ENCODE measurements around the gene LAMA2. TPM values are rescaled to one million over a fixed set of nuclear protein-coding genes. Genes with fewer than 3 reads are reported as not detected.

Gene LAMA2
- total and polyA plus RNA-seq, 8 donors = 3.4 to 110 (median 31.6) TPM

DNA sequence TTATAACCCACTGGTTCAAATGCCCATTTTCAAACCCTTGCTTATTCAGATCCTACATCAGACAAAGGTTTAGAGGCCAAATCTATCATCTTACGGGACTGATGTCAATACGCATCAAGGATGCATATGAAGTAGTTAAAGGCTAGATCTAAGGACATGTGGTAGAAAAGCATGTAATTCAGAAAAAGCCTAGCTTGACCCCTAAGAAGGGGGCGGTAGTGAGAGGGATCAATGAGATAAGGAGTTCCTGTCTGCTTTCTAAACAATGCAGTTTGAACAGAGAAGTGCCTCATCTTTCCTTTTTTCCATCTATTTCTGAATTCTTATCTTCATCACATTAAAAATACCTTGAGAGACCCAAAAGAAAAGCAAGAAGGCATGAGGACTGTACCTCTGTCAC, 589.3 kb downstream of the LAMA2 start:
- TF ChIP-seq POLR2A (IDR thresholded peaks at IDR 0.05) (no peak), POLR2AphosphoS5 (IDR thresholded peaks at IDR 0.05) (no peak), EP300 (IDR thresholded peaks at IDR 0.05) (no peak)
- TF ChIP-seq, protein P1, sequence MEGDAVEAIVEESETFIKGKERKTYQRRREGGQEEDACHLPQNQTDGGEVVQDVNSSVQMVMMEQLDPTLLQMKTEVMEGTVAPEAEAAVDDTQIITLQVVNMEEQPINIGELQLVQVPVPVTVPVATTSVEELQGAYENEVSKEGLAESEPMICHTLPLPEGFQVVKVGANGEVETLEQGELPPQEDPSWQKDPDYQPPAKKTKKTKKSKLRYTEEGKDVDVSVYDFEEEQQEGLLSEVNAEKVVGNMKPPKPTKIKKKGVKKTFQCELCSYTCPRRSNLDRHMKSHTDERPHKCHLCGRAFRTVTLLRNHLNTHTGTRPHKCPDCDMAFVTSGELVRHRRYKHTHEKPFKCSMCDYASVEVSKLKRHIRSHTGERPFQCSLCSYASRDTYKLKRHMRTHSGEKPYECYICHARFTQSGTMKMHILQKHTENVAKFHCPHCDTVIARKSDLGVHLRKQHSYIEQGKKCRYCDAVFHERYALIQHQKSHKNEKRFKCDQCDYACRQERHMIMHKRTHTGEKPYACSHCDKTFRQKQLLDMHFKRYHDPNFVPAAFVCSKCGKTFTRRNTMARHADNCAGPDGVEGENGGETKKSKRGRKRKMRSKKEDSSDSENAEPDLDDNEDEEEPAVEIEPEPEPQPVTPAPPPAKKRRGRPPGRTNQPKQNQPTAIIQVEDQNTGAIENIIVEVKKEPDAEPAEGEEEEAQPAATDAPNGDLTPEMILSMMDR (IDR thresholded peaks at IDR 0.05) = no peak
- WGBS, 5 donors = 81 to 90% (median 85%) methylated on average over 3 of the region's 3 CpGs
- DNase-seq = no peak
- Histone ChIP-seq H3K9me3 (no peaks in the 10 kb centered on the region), H3K27me3 (no peaks in the 10 kb centered on the region), H3K4me1 (peaks cover 0 to 14% (median 8%) of the 10 kb centered on the region in 4 donors), H3K4me3 (no peak overlapping the region), H3K36me3 (peaks cover 0 to 10% (median 2%) of the 10 kb centered on the region in 4 donors), H3K27ac (no peak overlapping the region)
- intact Hi-C loops (cut with DNase I; ENCODE audit: low total_unique reads) = no loop called here

- H3K27ac ChIP-seq = no peak overlapping the region
- no peaks in the 10 kb centered on the region for H3K9me3 ChIP-seq
- WGBS, 5 donors = 92 to 99% (median 95%) methylated on average over 3 of the region's 3 CpGs
Observed at GRCh38 chr6:129473546-129473945, 590.6 kb downstream of the LAMA2 start.

GRCh38 chr6:129475477-129476247, 592.7 kb downstream of the LAMA2 start:
- Histone ChIP-seq H3K27me3 (no peaks in the 10 kb centered on the region), H3K9me3 (no peaks in the 10 kb centered on the region), H3K4me1 (peaks cover 0 to 14% (median 8%) of the 10 kb centered on the region in 4 donors), H3K4me3 (no peak overlapping the region), H3K36me3 (peaks cover 0 to 15% (median 0%) of the 10 kb centered on the region in 4 donors), H3K27ac (no peak overlapping the region)
- peak in 1 of 2 donors; percentile 34 for DNase-seq
- no peak for TF ChIP-seq POLR2AphosphoS5 (IDR thresholded peaks at IDR 0.05)
- intact Hi-C loops (cut with DNase I; ENCODE audit: low total_unique reads) = no loop called here
- WGBS, 5 donors = 21 to 62% (median 37%) methylated on average over 7 of the region's 7 CpGs

More at GRCh38 chr6:129473546-129473945, 590.6 kb downstream of the LAMA2 start:
- TF ChIP-seq, protein P1 (IDR thresholded peaks at IDR 0.05) = no peak
- TF ChIP-seq POLR2A (IDR thresholded peaks at IDR 0.05) = no peak
- TF ChIP-seq EP300 (IDR thresholded peaks at IDR 0.05) = no peak
- no peak for TF ChIP-seq POLR2AphosphoS5 (IDR thresholded peaks at IDR 0.05)
- Histone ChIP-seq H3K36me3 (peaks cover 0 to 9% (median 2%) of the 10 kb centered on the region in 4 donors), H3K4me3 (no peak overlapping the region), H3K4me1 (peaks cover 0 to 14% (median 8%) of the 10 kb centered on the region in 4 donors), H3K27me3 (no peaks in the 10 kb centered on the region)
- intact Hi-C loops (cut with DNase I; ENCODE audit: low total_unique reads) = no loop called here
- DNase-seq = no peak

DNA sequence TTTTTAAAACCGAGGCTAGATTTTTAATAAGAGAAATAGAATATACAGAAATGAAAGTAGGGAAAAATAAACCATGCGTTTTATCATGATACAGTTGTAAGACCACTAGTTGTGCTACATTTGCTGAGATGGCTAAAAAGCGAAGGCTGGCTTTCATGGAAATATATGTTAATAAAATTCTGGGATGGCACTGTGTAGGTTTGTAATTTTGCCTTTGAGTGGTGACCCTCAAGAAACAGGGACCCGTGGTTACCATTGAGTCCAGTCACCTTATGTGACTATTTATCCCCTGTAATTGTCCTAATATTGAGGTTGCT, 593.3 kb downstream of the LAMA2 start:
- WGBS, 5 donors = 64 to 90% (median 82%) methylated on average over 4 of the region's 4 CpGs
- Histone ChIP-seq H3K4me1 (peaks cover 0 to 14% (median 8%) of the 10 kb centered on the region in 4 donors), H3K9me3 (no peaks in the 10 kb centered on the region), H3K27me3 (no peaks in the 10 kb centered on the region), H3K36me3 (peaks cover 0 to 18% (median 3%) of the 10 kb centered on the region in 4 donors), H3K4me3 (no peak overlapping the region), H3K27ac (no peak overlapping the region)
- DNase-seq = no peak
- intact Hi-C loops (cut with DNase I; ENCODE audit: low total_unique reads) = no loop called here
- TF ChIP-seq, protein P1 (IDR thresholded peaks at IDR 0.05) = no peak
- TF ChIP-seq EP300 (IDR thresholded peaks at IDR 0.05) = no peak
- no peak for TF ChIP-seq POLR2A (IDR thresholded peaks at IDR 0.05)
- TF ChIP-seq POLR2AphosphoS5 (IDR thresholded peaks at IDR 0.05) = no peak

- WGBS, 5 donors = 74 to 87% (median 86%) methylated on average over 4 of the region's 4 CpGs
Observed at GRCh38 chr6:129476810-129477209, 593.9 kb downstream of the LAMA2 start.

More at GRCh38 chr6:129476810-129477209, 593.9 kb downstream of the LAMA2 start:
- no peak overlapping the region for H3K4me3 ChIP-seq
- no peak overlapping the region for H3K27ac ChIP-seq
- DNase-seq = no peak
- no peaks in the 10 kb centered on the region for H3K27me3 ChIP-seq
- intact Hi-C loops (cut with DNase I; ENCODE audit: low total_unique reads) = no loop called here
- no peaks in the 10 kb centered on the region for H3K9me3 ChIP-seq
- peaks cover 0 to 24% (median 9%) of the 10 kb centered on the region in 4 donors for H3K36me3 ChIP-seq
- TF ChIP-seq, protein P1 (IDR thresholded peaks at IDR 0.05) = no peak
- TF ChIP-seq POLR2A (IDR thresholded peaks at IDR 0.05) (no peak), EP300 (IDR thresholded peaks at IDR 0.05) (no peak), POLR2AphosphoS5 (IDR thresholded peaks at IDR 0.05) (no peak)
- H3K4me1 ChIP-seq = peaks cover 0 to 14% (median 8%) of the 10 kb centered on the region in 4 donors

Measured in stomach (tissue), 9 donors.